Astrocyte (in vitro differentiated cells and primary cell): ENCODE measurements around the gene ABLIM2.

Experiments
- EZH2 ChIP-seq: IDR thresholded peaks from 2 replicates; pipeline ENCODE4 v1.6.1; 2012; ENCODE audit warnings: mild to moderate bottlenecking, low read length, inconsistent platforms; ENCODE audit not compliant: insufficient read depth
- TF ChIP-seq, protein P1 (sequence below): IDR thresholded peaks from 2 replicates; pipeline ENCODE4 v1.5.1; 2011; ENCODE audit warnings: low read depth, mild to moderate bottlenecking, inconsistent platforms, low read length, moderate library complexity; ENCODE audit not compliant: insufficient read depth

GRCh38 chr4:7995866-7996265 lies 162.7 kb downstream of the ABLIM2 start:
- no peak for TF ChIP-seq EZH2
- TF ChIP-seq, protein P1, sequence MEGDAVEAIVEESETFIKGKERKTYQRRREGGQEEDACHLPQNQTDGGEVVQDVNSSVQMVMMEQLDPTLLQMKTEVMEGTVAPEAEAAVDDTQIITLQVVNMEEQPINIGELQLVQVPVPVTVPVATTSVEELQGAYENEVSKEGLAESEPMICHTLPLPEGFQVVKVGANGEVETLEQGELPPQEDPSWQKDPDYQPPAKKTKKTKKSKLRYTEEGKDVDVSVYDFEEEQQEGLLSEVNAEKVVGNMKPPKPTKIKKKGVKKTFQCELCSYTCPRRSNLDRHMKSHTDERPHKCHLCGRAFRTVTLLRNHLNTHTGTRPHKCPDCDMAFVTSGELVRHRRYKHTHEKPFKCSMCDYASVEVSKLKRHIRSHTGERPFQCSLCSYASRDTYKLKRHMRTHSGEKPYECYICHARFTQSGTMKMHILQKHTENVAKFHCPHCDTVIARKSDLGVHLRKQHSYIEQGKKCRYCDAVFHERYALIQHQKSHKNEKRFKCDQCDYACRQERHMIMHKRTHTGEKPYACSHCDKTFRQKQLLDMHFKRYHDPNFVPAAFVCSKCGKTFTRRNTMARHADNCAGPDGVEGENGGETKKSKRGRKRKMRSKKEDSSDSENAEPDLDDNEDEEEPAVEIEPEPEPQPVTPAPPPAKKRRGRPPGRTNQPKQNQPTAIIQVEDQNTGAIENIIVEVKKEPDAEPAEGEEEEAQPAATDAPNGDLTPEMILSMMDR: no peak
